LoVo (cell line): ENCODE data around the gene ISCU.

Experiments
- DNase-seq: peaks from one replicate; pipeline ENCODE4 v3.0.0-alpha.2; 2016; ENCODE audit warnings: low spot score

The ISCU gene

GRCh38 chr12:108603743-108604142 is 41.3 kb downstream of the ISCU start:
- DNase-seq: no peak

- no peak for DNase-seq
Measured at GRCh38 chr12:108604208-108604941, 42.0 kb downstream of the ISCU start.

GRCh38 chr12:108605000-108605689 is 42.7 kb downstream of the ISCU start:
- DNase-seq: no peak

- no peak for DNase-seq
Measured at GRCh38 chr12:108605690-108606406, 43.5 kb downstream of the ISCU start.

- no peak for DNase-seq
Measured at GRCh38 chr12:108606492-108606891, 44.1 kb downstream of the ISCU start.

- DNase-seq: no peak
Measured at GRCh38 chr12:108607981-108608600, 45.7 kb downstream of the ISCU start.

GRCh38 chr12:108608616-108609015 is 46.2 kb downstream of the ISCU start:
- no peak for DNase-seq

- DNase-seq: no peak
Measured at GRCh38 chr12:108609537-108610335, 47.3 kb downstream of the ISCU start.

- no peak for DNase-seq
Measured at GRCh38 chr12:108610336-108610815, 48.0 kb downstream of the ISCU start.

- no peak for DNase-seq
Measured at GRCh38 chr12:108610856-108611605, 48.6 kb downstream of the ISCU start.

GRCh38 chr12:108611884-108612415 is 49.6 kb downstream of the ISCU start:
- no peak for DNase-seq

- DNase-seq: no peak
Measured at GRCh38 chr12:108612788-108613282, 50.4 kb downstream of the ISCU start.

GRCh38 chr12:108613548-108613947 is 51.2 kb downstream of the ISCU start:
- DNase-seq: no peak

- no peak for DNase-seq
Measured at GRCh38 chr12:108614041-108614440, 51.6 kb downstream of the ISCU start.

GRCh38 chr12:108614639-108615038 is 52.2 kb downstream of the ISCU start:
- DNase-seq: no peak

- no peak for DNase-seq
Measured at GRCh38 chr12:108615918-108616317, 53.5 kb downstream of the ISCU start.

- DNase-seq: no peak
Measured at GRCh38 chr12:108616359-108616758, 54.0 kb downstream of the ISCU start.

GRCh38 chr12:108616941-108617858 is 54.8 kb downstream of the ISCU start:
- DNase-seq: no peak
